ENCODE data around the gene NLRP11. TPM values are rescaled to one million over a fixed set of nuclear protein-coding genes. Genes with fewer than 3 reads are reported as not detected.
"Not testable (repeated sequence)": the region's sequence is repeated elsewhere in the genome, so short reads cannot be mapped to it uniquely, and the experiment has no call there.

The NLRP11 gene
- polyA plus RNA-seq, 4 donors = 0.07 to 0.10 TPM; not detected in 2

- H3K9me3 ChIP-seq (ENCODE audit: control insufficient read depth in 2 of 2, insufficient read depth in 1 of 2, low read depth in 1 of 2, low read length in 1 of 2); H3K27me3 ChIP-seq (ENCODE audit: control insufficient read depth in 3 of 3, insufficient read depth in 3 of 3, low read length in 3 of 3); DNase-seq; H3K36me3 ChIP-seq (ENCODE audit: control insufficient read depth in 3 of 3, insufficient read depth in 2 of 3, low read depth in 1 of 3, low read length in 3 of 3); H3K27ac ChIP-seq (ENCODE audit: low read depth in 1 of 3, low read length in 2 of 3); H3K4me1 ChIP-seq (ENCODE audit: control insufficient read depth in 3 of 3, insufficient read depth in 2 of 3, low read depth in 1 of 3, low read length in 2 of 3); FAIRE-seq; H3K4me3 ChIP-seq (ENCODE audit: low read depth in 1 of 3, low read length in 3 of 3): not testable (repeated sequence)
- 82 to 85% (median 85%) methylated on average over 4 to 5 of the region's 6 CpGs for WGBS, 3 donors
Observed at GRCh38 chr19:55768818-55769217, 63.0 kb downstream of the NLRP11 start, which contains the start of gene RFPL4AL1. Gene RFPL4AL1 (plus strand): TSS chr19:55769118. CDS start chr19:55771805, 2,687 bp downstream.

- no peaks in the 10 kb centered on the region for H3K4me1 ChIP-seq (ENCODE audit: control insufficient read depth in 3 of 3, insufficient read depth in 2 of 3, low read depth in 1 of 3, low read length in 2 of 3)
- DNase-seq = no peak
- no peaks in the 10 kb centered on the region for H3K9me3 ChIP-seq (ENCODE audit: control insufficient read depth in 2 of 2, insufficient read depth in 1 of 2, low read depth in 1 of 2, low read length in 1 of 2)
- 55 to 68% (median 59%) methylated on average over 6 to 7 of the region's 7 CpGs for WGBS, 3 donors
- peaks cover 0 to 5% (median 0%) of the 10 kb centered on the region in 3 donors for H3K27me3 ChIP-seq (ENCODE audit: control insufficient read depth in 3 of 3, insufficient read depth in 3 of 3, low read length in 3 of 3)
- no peak for FAIRE-seq
- H3K27ac ChIP-seq (ENCODE audit: low read depth in 1 of 3, low read length in 2 of 3) = no peak overlapping the region
- no peaks in the 10 kb centered on the region for H3K36me3 ChIP-seq (ENCODE audit: control insufficient read depth in 3 of 3, insufficient read depth in 2 of 3, low read depth in 1 of 3, low read length in 3 of 3)
- H3K4me3 ChIP-seq (ENCODE audit: low read depth in 1 of 3, low read length in 3 of 3) = no peak overlapping the region
Observed at GRCh38 chr19:55766466-55766865, 65.3 kb downstream of the NLRP11 start.

- H3K4me3 ChIP-seq (ENCODE audit: low read depth in 1 of 3, low read length in 3 of 3); H3K36me3 ChIP-seq (ENCODE audit: control insufficient read depth in 3 of 3, insufficient read depth in 2 of 3, low read depth in 1 of 3, low read length in 3 of 3); H3K27me3 ChIP-seq (ENCODE audit: control insufficient read depth in 3 of 3, insufficient read depth in 3 of 3, low read length in 3 of 3); FAIRE-seq; H3K9me3 ChIP-seq (ENCODE audit: control insufficient read depth in 2 of 2, insufficient read depth in 1 of 2, low read depth in 1 of 2, low read length in 1 of 2); H3K4me1 ChIP-seq (ENCODE audit: control insufficient read depth in 3 of 3, insufficient read depth in 2 of 3, low read depth in 1 of 3, low read length in 2 of 3); DNase-seq; H3K27ac ChIP-seq (ENCODE audit: low read depth in 1 of 3, low read length in 2 of 3): not testable (repeated sequence)
- WGBS, 3 donors = 89 to 95% (median 93%) methylated on average over 2 of the region's 3 CpGs
Observed at GRCh38 chr19:55758797-55759196, 73.0 kb downstream of the NLRP11 start, which contains the start of gene RFPL4A. Gene RFPL4A (plus strand): TSS chr19:55759097. CDS start chr19:55761801, 2,704 bp downstream.

- H3K4me1 ChIP-seq (ENCODE audit: control insufficient read depth in 3 of 3, insufficient read depth in 2 of 3, low read depth in 1 of 3, low read length in 2 of 3); H3K9me3 ChIP-seq (ENCODE audit: control insufficient read depth in 2 of 2, insufficient read depth in 1 of 2, low read depth in 1 of 2, low read length in 1 of 2); H3K27ac ChIP-seq (ENCODE audit: low read depth in 1 of 3, low read length in 2 of 3); H3K36me3 ChIP-seq (ENCODE audit: control insufficient read depth in 3 of 3, insufficient read depth in 2 of 3, low read depth in 1 of 3, low read length in 3 of 3); H3K4me3 ChIP-seq (ENCODE audit: low read depth in 1 of 3, low read length in 3 of 3); DNase-seq; H3K27me3 ChIP-seq (ENCODE audit: control insufficient read depth in 3 of 3, insufficient read depth in 3 of 3, low read length in 3 of 3); FAIRE-seq: not testable (repeated sequence)
- WGBS, 3 donors = 77 to 84% (median 78%) methylated on average over 4 of the region's 4 CpGs
Observed at GRCh38 chr19:55756808-55757207, 75.0 kb downstream of the NLRP11 start.

GRCh38 chr19:55753401-55753800 is 78.4 kb downstream of the NLRP11 start:
- 6 to 44% (median 33%) methylated on average over 3 of the region's 3 CpGs for WGBS, 3 donors
- FAIRE-seq = no peak
- Histone ChIP-seq H3K27me3 (ENCODE audit: control insufficient read depth in 3 of 3, insufficient read depth in 3 of 3, low read length in 3 of 3) (no peaks in the 10 kb centered on the region), H3K4me3 (ENCODE audit: low read depth in 1 of 3, low read length in 3 of 3) (no peak overlapping the region), H3K36me3 (ENCODE audit: control insufficient read depth in 3 of 3, insufficient read depth in 2 of 3, low read depth in 1 of 3, low read length in 3 of 3) (no peaks in the 10 kb centered on the region), H3K27ac (ENCODE audit: low read depth in 1 of 3, low read length in 2 of 3) (no peak overlapping the region), H3K9me3 (ENCODE audit: control insufficient read depth in 2 of 2, insufficient read depth in 1 of 2, low read depth in 1 of 2, low read length in 1 of 2) (no peaks in the 10 kb centered on the region), H3K4me1 (ENCODE audit: control insufficient read depth in 3 of 3, insufficient read depth in 2 of 3, low read depth in 1 of 3, low read length in 2 of 3) (no peaks in the 10 kb centered on the region)
- DNase-seq = peak; percentile 7 to 81

- Histone ChIP-seq H3K27me3 (ENCODE audit: control insufficient read depth in 3 of 3, insufficient read depth in 3 of 3, low read length in 3 of 3) (no peaks in the 10 kb centered on the region), H3K9me3 (ENCODE audit: control insufficient read depth in 2 of 2, insufficient read depth in 1 of 2, low read depth in 1 of 2, low read length in 1 of 2) (no peaks in the 10 kb centered on the region), H3K27ac (ENCODE audit: low read depth in 1 of 3, low read length in 2 of 3) (no peak overlapping the region), H3K4me3 (ENCODE audit: low read depth in 1 of 3, low read length in 3 of 3) (no peak overlapping the region), H3K4me1 (ENCODE audit: control insufficient read depth in 3 of 3, insufficient read depth in 2 of 3, low read depth in 1 of 3, low read length in 2 of 3) (no peaks in the 10 kb centered on the region), H3K36me3 (ENCODE audit: control insufficient read depth in 3 of 3, insufficient read depth in 2 of 3, low read depth in 1 of 3, low read length in 3 of 3) (no peaks in the 10 kb centered on the region)
- DNase-seq = no peak
- 90 to 92% (median 92%) methylated on average over 6 of the region's 6 CpGs for WGBS, 3 donors
- no peak for FAIRE-seq
Observed at GRCh38 chr19:55750715-55751114, 81.1 kb downstream of the NLRP11 start.

GRCh38 chr19:55738302-55738701 is 93.5 kb downstream of the NLRP11 start, which contains the start of gene NLRP9:
Gene NLRP9 (minus strand): TSS chr19:55738402. CDS start chr19:55738374, 28 bp downstream.
- Histone ChIP-seq H3K9me3 (ENCODE audit: control insufficient read depth in 2 of 2, insufficient read depth in 1 of 2, low read depth in 1 of 2, low read length in 1 of 2) (no peaks in the 10 kb centered on the region), H3K4me1 (ENCODE audit: control insufficient read depth in 3 of 3, insufficient read depth in 2 of 3, low read depth in 1 of 3, low read length in 2 of 3) (no peaks in the 10 kb centered on the region), H3K4me3 (ENCODE audit: low read depth in 1 of 3, low read length in 3 of 3) (no peak within 1 kb of the TSS), H3K36me3 (ENCODE audit: control insufficient read depth in 3 of 3, insufficient read depth in 2 of 3, low read depth in 1 of 3, low read length in 3 of 3) (no peaks in the 10 kb centered on the region), H3K27ac (ENCODE audit: low read depth in 1 of 3, low read length in 2 of 3) (no peak within 1 kb of the TSS), H3K27me3 (ENCODE audit: control insufficient read depth in 3 of 3, insufficient read depth in 3 of 3, low read length in 3 of 3) (no peaks in the 10 kb centered on the region)
- WGBS, 3 donors = 90 to 93% (median 92%) methylated on average over 3 of the region's 3 CpGs
- FAIRE-seq = no peak
- no peak for DNase-seq

Data from small intestine (tissue), 7 donors.